Kidney (tissue), 14 donors: Measurements from ENCODE around the gene SC5D. TPM values are rescaled to one million over a fixed set of nuclear protein-coding genes. Genes with fewer than 3 reads are reported as not detected.

Experiments used
- DNase-seq, 5 donors: peaks; one replicate each; pipeline ENCODE4 v3.0.0-alpha.2; 2013 to 2020
- FAIRE-seq: peaks from 2 replicates; lab custom pipeline; 2012; peaks lifted over from hg19 to GRCh38; lab: Jason Lieb, UNC
- H3K27ac ChIP-seq, 2 donors: one replicate each; pipeline ENCODE4 v1.7.0; 2013; ENCODE audit warnings: low read depth in 2 of 2, low read length in 2 of 2, inconsistent platforms in 1 of 2
- H3K27me3 ChIP-seq: one replicate; pipeline ENCODE4 v1.7.1; 2013; ENCODE audit warnings: low read length, inconsistent platforms; ENCODE audit not compliant: control insufficient read depth, insufficient read depth
- H3K36me3 ChIP-seq, 3 donors: one replicate each; pipeline versions ENCODE4 v1.7.0 to v1.7.1; 2013; ENCODE audit warnings: low read length in 3 of 3, control low read depth in 1 of 3, inconsistent platforms in 1 of 3; ENCODE audit not compliant: insufficient read depth in 3 of 3, control insufficient read depth in 2 of 3
- H3K4me1 ChIP-seq, 3 donors: one replicate each; pipeline versions ENCODE4 v1.7.0 to v1.7.1; 2013; ENCODE audit warnings: low read length in 3 of 3, inconsistent platforms in 1 of 3, low read depth in 1 of 3; ENCODE audit not compliant: control insufficient read depth in 2 of 3, insufficient read depth in 2 of 3
- H3K4me3 ChIP-seq, 3 donors: one replicate each; pipeline versions ENCODE4 v1.7.0 to v1.8.1; 2013; ENCODE audit warnings: low read length in 3 of 3, control low read depth in 1 of 3, inconsistent platforms in 1 of 3
- H3K9ac ChIP-seq, 3 donors: one replicate each; pipeline versions ENCODE4 v1.7.0 to v1.7.1; 2013; ENCODE audit warnings: low read length in 3 of 3, control low read depth in 1 of 3, inconsistent platforms in 1 of 3
- H3K9me3 ChIP-seq, 3 donors: one replicate each; pipeline versions ENCODE4 v1.7.0 to v1.7.1; 2013; ENCODE audit warnings: low read length in 3 of 3, control low read depth in 1 of 3, inconsistent platforms in 1 of 3; ENCODE audit not compliant: control insufficient read depth in 2 of 3, insufficient read depth in 1 of 3
- CTCF ChIP-seq: IDR thresholded peaks from 3 replicates; pipeline ENCODE4 v1.5.1; 2012; ENCODE audit warnings: mild to moderate bottlenecking, moderate library complexity, borderline replicate concordance; ENCODE audit not compliant: insufficient read depth; ENCODE audit errors: extremely low read depth
- intact Hi-C: fragments of 100-400 bp; cut with DNase I; formaldehyde crosslinking; loops from one replicate; pipeline ENCODE4 v1.11.1; 2022
- polyA plus RNA-seq: library from polyadenylated mRNA; stranded (reverse); fragments of 350-450 nt; fragmentation: Illumina TruSeq; extraction: RNeasy Lipid Tissue Mini Kit (QIAGEN cat#74804); gene quantifications from one replicate; pipeline ENCODE4 v1.2.3, GENCODE V29; 2014; ENCODE audit warnings: low read depth, low replicate concordance; ENCODE audit not compliant: insufficient read depth
- total RNA-seq: library from RNA; stranded (reverse); fragmentation: NEBNext Ultra II Directional; extraction: Animal tissue kit (Norgen Biotek cat#: 25700); gene quantifications from one replicate; pipeline ENCODE4 v1.2.1, GENCODE V29; 2021
- donor health status: control.
- donor health status: control.
- donor health status: control.
- donor health status: control.
- donor health status: control.
- donor health status: DM: yes; HTN: yes; CAD: no.
- donor health status: Normal renal cell carcinoma (clear cell type).

Gene SC5D
- total and polyA plus RNA-seq, 2 donors from 2014 or later = 26.6 to 43.3 TPM

GRCh38 chr11:121350314-121351082 lies 57.9 kb downstream of the SC5D start:
- H3K27ac ChIP-seq = no peak overlapping the region
- peak in 3 of 5 donors; percentile 50 to 82 (median 78) for DNase-seq

GRCh38 chr11:121351083-121351630 lies 58.6 kb downstream of the SC5D start:
- FAIRE-seq = no peak
- no peaks in the 10 kb centered on the region for H3K36me3 ChIP-seq
- no peak overlapping the region for H3K27ac ChIP-seq
- H3K9ac ChIP-seq = no peak overlapping the region
- no peak for TF ChIP-seq CTCF
- no peaks in the 10 kb centered on the region for H3K27me3 ChIP-seq
- peaks cover 0 to 7% (median 2%) of the 10 kb centered on the region in 3 donors for H3K4me1 ChIP-seq
- H3K9me3 ChIP-seq = no peaks in the 10 kb centered on the region
- no peak overlapping the region for H3K4me3 ChIP-seq
- intact Hi-C loops = no loop called here
- peak in 2 of 5 donors; percentile 61 to 65 for DNase-seq

More at GRCh38 chr11:121350314-121351082, 57.9 kb downstream of the SC5D start:
- intact Hi-C loops = no loop called here
- Histone ChIP-seq H3K4me1 (peaks cover 0 to 7% (median 2%) of the 10 kb centered on the region in 3 donors), H3K9me3 (no peaks in the 10 kb centered on the region), H3K36me3 (no peaks in the 10 kb centered on the region), H3K9ac (no peak overlapping the region), H3K4me3 (no peak overlapping the region), H3K27me3 (no peaks in the 10 kb centered on the region)
- no peak for FAIRE-seq
- no peak for TF ChIP-seq CTCF

- no peak for TF ChIP-seq CTCF
- intact Hi-C loops = no loop called here
- no peaks in the 10 kb centered on the region for H3K36me3 ChIP-seq
- DNase-seq (peak in 4 of 5 donors; percentile 56 to 83 (median 69)), FAIRE-seq (no peak)
- H3K4me1 ChIP-seq = peaks cover 0 to 7% (median 2%) of the 10 kb centered on the region in 3 donors
- H3K27ac ChIP-seq = no peak overlapping the region
- no peaks in the 10 kb centered on the region for H3K9me3 ChIP-seq
- no peak overlapping the region for H3K9ac ChIP-seq
- H3K4me3 ChIP-seq = no peak overlapping the region
- H3K27me3 ChIP-seq = no peaks in the 10 kb centered on the region
These were observed 59.8 kb downstream of the SC5D start for GRCh38 chr11:121352251-121352891.
